ENCODE measurements around the gene POU6F1. TPM values are rescaled to one million over a fixed set of nuclear protein-coding genes. Genes with fewer than 3 reads are reported as not detected.

POU6F1 gene
- total and polyA plus RNA-seq, 10 of the 15 experiments (the other 5 are each of a cell fraction or from before 2014, with no cell fraction given): 0.26 to 4.2 (median 1.2) TPM

DNA sequence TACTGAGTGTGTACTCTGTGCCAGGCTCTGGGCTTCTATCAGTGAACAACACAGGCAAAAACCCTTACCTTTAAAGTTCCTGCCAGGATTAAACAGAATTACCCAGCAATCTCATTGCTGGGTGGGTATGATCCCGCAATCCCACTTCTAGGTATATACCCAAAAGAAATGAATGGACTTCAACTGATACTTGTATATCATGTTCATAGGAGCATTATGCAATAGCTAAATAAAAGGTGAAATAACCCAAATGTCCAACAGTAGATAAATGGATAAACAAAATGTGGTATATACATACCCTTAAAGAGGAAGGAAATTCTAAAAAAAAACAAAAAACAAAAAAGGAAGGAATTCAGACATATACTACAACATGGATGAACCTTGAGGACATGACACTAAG is 35.4 kb upstream of the POU6F1 start:
- Histone ChIP-seq H3K9ac (ENCODE audit: control insufficient read depth, insufficient read depth, low read length) (no peak overlapping the region), H3K36me3 (ENCODE audit: control insufficient read depth in 2 of 2, insufficient read depth in 2 of 2, low read length in 1 of 2) (no peaks in the 10 kb centered on the region), H3K4me1 (ENCODE audit: control insufficient read depth, insufficient read depth, low read length) (no peaks in the 10 kb centered on the region), H3K79me2 (ENCODE audit: control insufficient read depth, insufficient read depth, low read length) (no peaks in the 10 kb centered on the region), H3K4me2 (ENCODE audit: control insufficient read depth, insufficient read depth) (no peak overlapping the region), H3K27ac (ENCODE audit: control insufficient read depth, insufficient read depth) (no peak overlapping the region), H4K20me1 (ENCODE audit: control insufficient read depth, insufficient read depth) (no peaks in the 10 kb centered on the region), H2AFZ (ENCODE audit: control insufficient read depth, low read depth, low read length) (no peak overlapping the region), H3K27me3 (replicated peaks in 1 of 2; ENCODE audit: control insufficient read depth in 2 of 2, insufficient read depth in 2 of 2, low read length in 1 of 2) (no peaks in the 10 kb centered on the region), H3K4me3 (no peak overlapping the region), H3K9me3 (replicated peaks; ENCODE audit: control insufficient read depth, insufficient read depth, low read length) (no peaks in the 10 kb centered on the region)
- no TSS peak for BruUV-seq (replicated peaks)
- DNase-seq (ENCODE audit: low read depth, low spot score) (no peak), ATAC-seq (no peak), FAIRE-seq (no peak)
- ChIA-PET POLR2A (interaction anchor here (0.6 kb wide), 1 partner anchor 14 kb away, joined by 4 read pairs; no protein-coding TSS in a partner anchor), SMC1A (ENCODE audit: uncharacterized antibody, unreplicated experiment) (interaction anchor here (0.7 to 2.6 kb wide), 12 partner anchors 10 to 425 kb away, joined by 3 to 11 read pairs (median 4); partner anchors contain the start of genes DAZAP2, POU6F1 and SLC11A2), RAD21 (ENCODE audit: unreplicated experiment) (interaction anchor here (0.5 to 1.6 kb wide), 7 partner anchors 9 to 741 kb away, joined by 3 to 8 read pairs (median 3); no protein-coding TSS in a partner anchor), CTCF (interaction anchor here (0.5 to 2.9 kb wide), 23 partner anchors 9 to 1142 kb away, joined by 3 to 29 read pairs (median 5); partner anchors contain the start of genes COX14, DAZAP2, LETMD1 and SMAGP)
- in situ Hi-C loops (cut with MboI): no loop called here
- intact Hi-C loops (cut with micrococcal nuclease; ENCODE audit: unreplicated experiment): loop anchor here (5.0 to 10.0 kb wide), 2 partner anchors 206 to 428 kb away; partner anchors contain the start of gene LETMD1
- 95% methylated on average over 1 of the region's 1 CpG for whole genome bisulfite sequencing (ENCODE audit: insufficient coverage, insufficient replicate concordance, low lambda C conversion rate, missing lambda C conversion rate)
- TF ChIP-seq IKZF2 (IDR thresholded peaks at IDR 0.05) (no peak), PRDM15 (CRISPR knock-in tag; IDR thresholded peaks at IDR 0.05) (no peak), MTA2 (IDR thresholded peaks at IDR 0.05; ENCODE audit: low read depth) (no peak), NR2C2 (IDR thresholded peaks at IDR 0.05; ENCODE audit: borderline replicate concordance, control insufficient read depth, insufficient read length, low read depth) (no peak), CBX3 (IDR thresholded peaks at IDR 0.05; ENCODE audit: borderline replicate concordance, low read depth) (no peak), ZNF217 (IDR thresholded peaks at IDR 0.05) (no peak), FOXK2 (IDR thresholded peaks at IDR 0.05) (no peak), CBX5 (IDR thresholded peaks at IDR 0.05; ENCODE audit: low read depth) (no peak), BHLHE40 (IDR thresholded peaks at IDR 0.05; ENCODE audit: borderline replicate concordance in 1 of 2, low read depth in 2 of 2, low read length in 1 of 2) (no peak), MYC (IDR thresholded peaks at IDR 0.05; ENCODE audit: insufficient read depth, insufficient read length, insufficient replicate concordance, low read length, severe bottlenecking) (no peak), PBX3 (IDR thresholded peaks at IDR 0.05; ENCODE audit: insufficient replicate concordance, low read depth, low read length) (no peak), HCFC1 (IDR thresholded peaks at IDR 0.05; ENCODE audit: low read length) (no peak), RCOR1 (conservative IDR thresholded peaks at IDR 0.05; ENCODE audit: low read depth, low read length) (no peak), ASH2L (IDR thresholded peaks at IDR 0.05; ENCODE audit: borderline replicate concordance, low read depth) (no peak)
- TF ChIP-seq, protein P1, sequence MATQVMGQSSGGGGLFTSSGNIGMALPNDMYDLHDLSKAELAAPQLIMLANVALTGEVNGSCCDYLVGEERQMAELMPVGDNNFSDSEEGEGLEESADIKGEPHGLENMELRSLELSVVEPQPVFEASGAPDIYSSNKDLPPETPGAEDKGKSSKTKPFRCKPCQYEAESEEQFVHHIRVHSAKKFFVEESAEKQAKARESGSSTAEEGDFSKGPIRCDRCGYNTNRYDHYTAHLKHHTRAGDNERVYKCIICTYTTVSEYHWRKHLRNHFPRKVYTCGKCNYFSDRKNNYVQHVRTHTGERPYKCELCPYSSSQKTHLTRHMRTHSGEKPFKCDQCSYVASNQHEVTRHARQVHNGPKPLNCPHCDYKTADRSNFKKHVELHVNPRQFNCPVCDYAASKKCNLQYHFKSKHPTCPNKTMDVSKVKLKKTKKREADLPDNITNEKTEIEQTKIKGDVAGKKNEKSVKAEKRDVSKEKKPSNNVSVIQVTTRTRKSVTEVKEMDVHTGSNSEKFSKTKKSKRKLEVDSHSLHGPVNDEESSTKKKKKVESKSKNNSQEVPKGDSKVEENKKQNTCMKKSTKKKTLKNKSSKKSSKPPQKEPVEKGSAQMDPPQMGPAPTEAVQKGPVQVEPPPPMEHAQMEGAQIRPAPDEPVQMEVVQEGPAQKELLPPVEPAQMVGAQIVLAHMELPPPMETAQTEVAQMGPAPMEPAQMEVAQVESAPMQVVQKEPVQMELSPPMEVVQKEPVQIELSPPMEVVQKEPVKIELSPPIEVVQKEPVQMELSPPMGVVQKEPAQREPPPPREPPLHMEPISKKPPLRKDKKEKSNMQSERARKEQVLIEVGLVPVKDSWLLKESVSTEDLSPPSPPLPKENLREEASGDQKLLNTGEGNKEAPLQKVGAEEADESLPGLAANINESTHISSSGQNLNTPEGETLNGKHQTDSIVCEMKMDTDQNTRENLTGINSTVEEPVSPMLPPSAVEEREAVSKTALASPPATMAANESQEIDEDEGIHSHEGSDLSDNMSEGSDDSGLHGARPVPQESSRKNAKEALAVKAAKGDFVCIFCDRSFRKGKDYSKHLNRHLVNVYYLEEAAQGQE (IDR thresholded peaks at IDR 0.05; ENCODE audit: low read depth, low read length): no peak
- TF ChIP-seq, protein P2, sequence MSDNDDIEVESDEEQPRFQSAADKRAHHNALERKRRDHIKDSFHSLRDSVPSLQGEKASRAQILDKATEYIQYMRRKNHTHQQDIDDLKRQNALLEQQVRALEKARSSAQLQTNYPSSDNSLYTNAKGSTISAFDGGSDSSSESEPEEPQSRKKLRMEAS (IDR thresholded peaks at IDR 0.05; ENCODE audit: low read depth, low read length): no peak
